Smooth muscle cell of the pulmonary artery (primary cell): Measurements from ENCODE around the gene ERV3-1. TPM values are rescaled to one million over a fixed set of nuclear protein-coding genes. Genes with fewer than 3 reads are reported as not detected.

Experiments
- total RNA-seq: library from RNA; depleted of rRNA; stranded (reverse); fragments of >200 nt; gene quantifications from 2 replicates; pipeline ENCODE4 v1.2.3, GENCODE V29; 2014

The ERV3-1 gene, protein sequence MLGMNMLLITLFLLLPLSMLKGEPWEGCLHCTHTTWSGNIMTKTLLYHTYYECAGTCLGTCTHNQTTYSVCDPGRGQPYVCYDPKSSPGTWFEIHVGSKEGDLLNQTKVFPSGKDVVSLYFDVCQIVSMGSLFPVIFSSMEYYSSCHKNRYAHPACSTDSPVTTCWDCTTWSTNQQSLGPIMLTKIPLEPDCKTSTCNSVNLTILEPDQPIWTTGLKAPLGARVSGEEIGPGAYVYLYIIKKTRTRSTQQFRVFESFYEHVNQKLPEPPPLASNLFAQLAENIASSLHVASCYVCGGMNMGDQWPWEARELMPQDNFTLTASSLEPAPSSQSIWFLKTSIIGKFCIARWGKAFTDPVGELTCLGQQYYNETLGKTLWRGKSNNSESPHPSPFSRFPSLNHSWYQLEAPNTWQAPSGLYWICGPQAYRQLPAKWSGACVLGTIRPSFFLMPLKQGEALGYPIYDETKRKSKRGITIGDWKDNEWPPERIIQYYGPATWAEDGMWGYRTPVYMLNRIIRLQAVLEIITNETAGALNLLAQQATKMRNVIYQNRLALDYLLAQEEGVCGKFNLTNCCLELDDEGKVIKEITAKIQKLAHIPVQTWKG
- 9.5 and 11.2 TPM in 2 replicates for total RNA-seq

GRCh38 chr7:65006094-65006992 is at the start of gene ERV3-1:
Gene ERV3-1 (minus strand): TSS chr7:65006687. CDS start chr7:64993026, 13,661 bp downstream.

GRCh38 chr7:64990936-64991335 is 15.6 kb downstream of the ERV3-1 start, which contains the start of gene ZNF117:
Gene ZNF117 (minus strand): TSS chr7:64991036.

Other genes starting within 250 kb of the ERV3-1 start
- gene ZNF138, start 212.3 kb downstream of the ERV3-1 start, total RNA-seq, result 2.2 and 2.3 TPM in 2 replicates
- 2.2 and 2.4 TPM in 2 replicates for gene ZNF273, start 103.4 kb downstream of the ERV3-1 start, total RNA-seq
- gene ZNF117, start 15.7 kb downstream of the ERV3-1 start, total RNA-seq, result 4.9 and 6.4 TPM in 2 replicates